ENCODE measurements around the gene NDUFA5. TPM values are rescaled to one million over a fixed set of nuclear protein-coding genes. Genes with fewer than 3 reads are reported as not detected.
A peak's percentile ranks its signal among the peaks of the same experiment; 100 is the strongest.
"Not testable (repeated sequence)": the region's sequence is repeated elsewhere in the genome, so short reads cannot be mapped to it uniquely, and the experiment has no call there.

NDUFA5 gene
- total RNA-seq, 1 donor from 2014 or later: 52.3 TPM

- Mint-ChIP-seq H3K27ac (ENCODE audit: unreplicated experiment) (no peak overlapping the region), H3K36me3 (ENCODE audit: low read depth) (no peaks in the 10 kb centered on the region), H3K4me1 (ENCODE audit: low read depth) (peaks cover 24% of the 10 kb centered on the region), H3K4me3 (ENCODE audit: unreplicated experiment) (no peak overlapping the region), H3K9me3 (ENCODE audit: low read depth) (no peaks in the 10 kb centered on the region), H3K27me3 (ENCODE audit: low read depth) (peaks cover 4% of the 10 kb centered on the region)
- no peak for DNase-seq (ENCODE audit: low spot score)
- TF ChIP-seq, protein P1, sequence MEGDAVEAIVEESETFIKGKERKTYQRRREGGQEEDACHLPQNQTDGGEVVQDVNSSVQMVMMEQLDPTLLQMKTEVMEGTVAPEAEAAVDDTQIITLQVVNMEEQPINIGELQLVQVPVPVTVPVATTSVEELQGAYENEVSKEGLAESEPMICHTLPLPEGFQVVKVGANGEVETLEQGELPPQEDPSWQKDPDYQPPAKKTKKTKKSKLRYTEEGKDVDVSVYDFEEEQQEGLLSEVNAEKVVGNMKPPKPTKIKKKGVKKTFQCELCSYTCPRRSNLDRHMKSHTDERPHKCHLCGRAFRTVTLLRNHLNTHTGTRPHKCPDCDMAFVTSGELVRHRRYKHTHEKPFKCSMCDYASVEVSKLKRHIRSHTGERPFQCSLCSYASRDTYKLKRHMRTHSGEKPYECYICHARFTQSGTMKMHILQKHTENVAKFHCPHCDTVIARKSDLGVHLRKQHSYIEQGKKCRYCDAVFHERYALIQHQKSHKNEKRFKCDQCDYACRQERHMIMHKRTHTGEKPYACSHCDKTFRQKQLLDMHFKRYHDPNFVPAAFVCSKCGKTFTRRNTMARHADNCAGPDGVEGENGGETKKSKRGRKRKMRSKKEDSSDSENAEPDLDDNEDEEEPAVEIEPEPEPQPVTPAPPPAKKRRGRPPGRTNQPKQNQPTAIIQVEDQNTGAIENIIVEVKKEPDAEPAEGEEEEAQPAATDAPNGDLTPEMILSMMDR (IDR thresholded peaks at IDR 0.05): no peak
These were observed 22.1 kb downstream of the NDUFA5 start for GRCh38 chr7:123535517-123535916.

GRCh38 chr7:123534383-123535260 lies 23.0 kb downstream of the NDUFA5 start, which contains the start of gene IQUB:
Gene IQUB, minus strand, starts transcription at chr7:123534595. Its CDS starts 22,255 bp downstream, at chr7:123512340.
- peak within 1 kb of the TSS; percentile 96 for H3K27ac Mint-ChIP-seq (ENCODE audit: unreplicated experiment)
- H3K27me3 Mint-ChIP-seq (ENCODE audit: low read depth): peaks cover 4% of the 10 kb centered on the region
- peaks cover 24% of the 10 kb centered on the region for H3K4me1 Mint-ChIP-seq (ENCODE audit: low read depth)
- peak within 1 kb of the TSS; percentile 91 for H3K4me3 Mint-ChIP-seq (ENCODE audit: unreplicated experiment)
- H3K36me3 Mint-ChIP-seq (ENCODE audit: low read depth): no peaks in the 10 kb centered on the region
- TF ChIP-seq, protein P1 (IDR thresholded peaks at IDR 0.05): no peak
- no peaks in the 10 kb centered on the region for H3K9me3 Mint-ChIP-seq (ENCODE audit: low read depth)
- DNase-seq (ENCODE audit: low spot score): peak; percentile 97

- peak overlapping the region; percentile 91 for H3K4me3 Mint-ChIP-seq (ENCODE audit: unreplicated experiment)
- H3K4me1 Mint-ChIP-seq (ENCODE audit: low read depth): peaks cover 24% of the 10 kb centered on the region
- DNase-seq (ENCODE audit: low spot score): no peak
- H3K9me3 Mint-ChIP-seq (ENCODE audit: low read depth): no peaks in the 10 kb centered on the region
- TF ChIP-seq, protein P1 (IDR thresholded peaks at IDR 0.05): no peak
- peak overlapping the region; percentile 81 for H3K27ac Mint-ChIP-seq (ENCODE audit: unreplicated experiment)
- H3K27me3 Mint-ChIP-seq (ENCODE audit: low read depth): peaks cover 4% of the 10 kb centered on the region
- H3K36me3 Mint-ChIP-seq (ENCODE audit: low read depth): no peaks in the 10 kb centered on the region
These were observed 23.7 kb downstream of the NDUFA5 start for GRCh38 chr7:123533929-123534382.

DNA sequence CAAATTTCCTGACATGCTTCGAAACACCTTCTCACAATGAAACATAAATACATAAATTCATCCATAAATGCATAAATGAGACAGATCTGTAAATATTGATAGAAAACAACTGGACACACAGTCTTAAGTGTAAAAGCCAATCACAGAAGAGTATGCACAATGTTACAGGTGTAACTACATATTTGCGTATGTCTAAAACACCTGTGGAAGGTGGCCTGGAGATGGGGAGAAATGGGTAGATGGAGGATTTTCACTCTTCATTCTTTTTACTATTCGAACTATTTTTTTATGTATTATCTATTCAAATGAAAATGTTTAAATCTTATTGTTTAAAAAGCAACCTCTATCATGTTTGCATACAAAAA lies 24.1 kb downstream of the NDUFA5 start:
- H3K4me3 Mint-ChIP-seq (ENCODE audit: unreplicated experiment): peak overlapping the region; percentile 91
- no peaks in the 10 kb centered on the region for H3K9me3 Mint-ChIP-seq (ENCODE audit: low read depth)
- TF ChIP-seq, protein P1 (IDR thresholded peaks at IDR 0.05): no peak
- DNase-seq (ENCODE audit: low spot score): no peak
- H3K36me3 Mint-ChIP-seq (ENCODE audit: low read depth): no peaks in the 10 kb centered on the region
- H3K27me3 Mint-ChIP-seq (ENCODE audit: low read depth): peaks cover 4% of the 10 kb centered on the region
- H3K27ac Mint-ChIP-seq (ENCODE audit: unreplicated experiment): no peak overlapping the region
- peaks cover 25% of the 10 kb centered on the region for H3K4me1 Mint-ChIP-seq (ENCODE audit: low read depth)

DNA sequence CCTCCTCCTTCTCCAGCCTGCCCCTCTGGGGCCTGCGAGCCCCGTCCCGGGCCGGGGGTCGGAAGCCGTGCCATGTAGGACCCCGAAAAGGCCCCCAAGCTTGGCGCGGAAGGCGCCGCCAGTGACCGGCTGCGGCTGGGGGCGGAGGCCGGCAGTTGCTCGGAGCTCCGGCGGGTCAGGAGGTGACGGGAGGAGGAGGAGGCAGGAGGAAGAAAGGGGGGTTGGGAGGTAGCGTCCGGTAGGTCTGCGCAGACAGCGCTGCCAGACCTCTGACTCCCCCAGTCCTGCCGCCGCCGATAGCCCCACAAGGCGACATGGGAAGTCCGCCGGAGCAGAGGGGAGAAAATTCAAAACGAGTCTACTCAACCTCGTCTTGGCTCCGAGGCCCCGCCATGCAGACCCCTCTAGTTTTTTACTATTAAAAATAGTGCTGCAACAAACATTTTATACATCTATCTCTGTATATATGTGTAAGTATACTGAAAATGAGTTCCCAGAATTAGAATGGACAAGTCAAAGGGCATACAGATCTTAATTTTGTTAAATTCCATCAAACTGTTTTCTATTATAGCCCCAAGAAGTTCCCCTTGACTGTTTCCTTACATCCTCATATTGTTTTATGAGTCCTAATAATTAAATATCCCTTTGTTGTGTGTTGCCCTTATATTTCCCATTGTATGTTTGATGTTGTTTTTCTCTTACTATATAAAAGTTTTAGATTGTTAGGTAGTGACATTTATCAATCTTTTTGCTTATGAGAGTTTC lies 24.6 kb downstream of the NDUFA5 start:
- H3K36me3 Mint-ChIP-seq (ENCODE audit: low read depth); H3K27me3 Mint-ChIP-seq (ENCODE audit: low read depth); H3K9me3 Mint-ChIP-seq (ENCODE audit: low read depth); H3K27ac Mint-ChIP-seq (ENCODE audit: unreplicated experiment); DNase-seq (ENCODE audit: low spot score): not testable (repeated sequence)
- Mint-ChIP-seq H3K4me3 (ENCODE audit: unreplicated experiment) (peak overlapping the region; percentile 43), H3K4me1 (ENCODE audit: low read depth) (peaks cover 22% of the 10 kb centered on the region)

GRCh38 chr7:123532343-123532742 lies 25.3 kb downstream of the NDUFA5 start:
- H3K27me3 Mint-ChIP-seq (ENCODE audit: low read depth); H3K27ac Mint-ChIP-seq (ENCODE audit: unreplicated experiment); H3K36me3 Mint-ChIP-seq (ENCODE audit: low read depth); H3K9me3 Mint-ChIP-seq (ENCODE audit: low read depth); DNase-seq (ENCODE audit: low spot score): not testable (repeated sequence)
- peak overlapping the region; percentile 43 for H3K4me3 Mint-ChIP-seq (ENCODE audit: unreplicated experiment)
- peaks cover 21% of the 10 kb centered on the region for H3K4me1 Mint-ChIP-seq (ENCODE audit: low read depth)

GRCh38 chr7:123530035-123530591 lies 27.5 kb downstream of the NDUFA5 start:
- H3K27ac Mint-ChIP-seq (ENCODE audit: unreplicated experiment); H3K9me3 Mint-ChIP-seq (ENCODE audit: low read depth); H3K36me3 Mint-ChIP-seq (ENCODE audit: low read depth); DNase-seq (ENCODE audit: low spot score); H3K4me3 Mint-ChIP-seq (ENCODE audit: unreplicated experiment); H3K27me3 Mint-ChIP-seq (ENCODE audit: low read depth): not testable (repeated sequence)
- H3K4me1 Mint-ChIP-seq (ENCODE audit: low read depth): peaks cover 19% of the 10 kb centered on the region

Measured in chondrocyte (in vitro differentiated cells).